ENCODE data around the gene SORCS2.

DNA sequence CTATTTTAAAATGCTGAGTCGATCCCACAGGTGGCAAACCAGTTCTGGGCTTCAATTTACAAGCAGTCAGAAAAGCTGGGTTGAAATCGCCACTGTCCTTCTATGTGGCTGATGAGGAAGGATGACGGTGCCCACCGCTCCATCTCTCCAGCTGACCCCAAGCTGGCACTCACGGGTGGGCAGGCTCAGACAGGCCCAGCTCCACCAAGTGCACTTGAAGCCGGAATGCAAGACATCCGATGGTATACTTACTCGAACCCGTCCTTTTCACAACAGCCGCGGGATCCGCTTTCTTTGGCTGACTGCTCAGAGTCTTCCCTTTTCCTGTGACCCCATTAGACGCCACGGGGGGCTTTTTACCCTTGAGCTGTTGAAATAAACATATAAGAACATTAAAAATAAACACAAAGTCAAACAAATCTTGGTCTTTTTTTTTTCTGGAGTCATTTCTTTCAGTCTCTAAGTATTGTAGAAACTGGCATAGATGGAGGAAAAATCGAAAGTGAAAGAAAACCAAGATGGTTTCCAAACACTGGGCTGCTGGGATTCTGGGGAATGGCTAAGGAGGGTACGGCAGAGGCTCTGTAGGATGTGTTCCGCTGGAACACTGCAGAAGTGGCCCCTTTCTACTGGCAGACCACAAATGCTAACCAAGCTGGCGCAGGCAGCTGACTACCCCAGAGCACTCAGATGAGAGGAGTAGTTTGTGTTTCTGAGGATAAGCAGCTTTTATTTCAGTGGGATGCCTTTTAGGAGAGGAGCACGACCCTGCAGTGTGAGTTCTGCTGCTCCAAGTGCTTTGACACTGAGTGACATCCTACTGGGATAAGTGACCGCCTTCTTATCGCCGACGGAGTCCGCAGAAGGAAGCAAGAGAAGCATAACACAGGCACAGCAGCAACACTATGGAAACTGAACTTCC lies 586.4 kb downstream of the SORCS2 start:
- TF ChIP-seq, protein P1, sequence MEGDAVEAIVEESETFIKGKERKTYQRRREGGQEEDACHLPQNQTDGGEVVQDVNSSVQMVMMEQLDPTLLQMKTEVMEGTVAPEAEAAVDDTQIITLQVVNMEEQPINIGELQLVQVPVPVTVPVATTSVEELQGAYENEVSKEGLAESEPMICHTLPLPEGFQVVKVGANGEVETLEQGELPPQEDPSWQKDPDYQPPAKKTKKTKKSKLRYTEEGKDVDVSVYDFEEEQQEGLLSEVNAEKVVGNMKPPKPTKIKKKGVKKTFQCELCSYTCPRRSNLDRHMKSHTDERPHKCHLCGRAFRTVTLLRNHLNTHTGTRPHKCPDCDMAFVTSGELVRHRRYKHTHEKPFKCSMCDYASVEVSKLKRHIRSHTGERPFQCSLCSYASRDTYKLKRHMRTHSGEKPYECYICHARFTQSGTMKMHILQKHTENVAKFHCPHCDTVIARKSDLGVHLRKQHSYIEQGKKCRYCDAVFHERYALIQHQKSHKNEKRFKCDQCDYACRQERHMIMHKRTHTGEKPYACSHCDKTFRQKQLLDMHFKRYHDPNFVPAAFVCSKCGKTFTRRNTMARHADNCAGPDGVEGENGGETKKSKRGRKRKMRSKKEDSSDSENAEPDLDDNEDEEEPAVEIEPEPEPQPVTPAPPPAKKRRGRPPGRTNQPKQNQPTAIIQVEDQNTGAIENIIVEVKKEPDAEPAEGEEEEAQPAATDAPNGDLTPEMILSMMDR (IDR thresholded peaks at IDR 0.05; ENCODE audit: low read length) = no peak
- no peak for TF ChIP-seq EZH2 (IDR thresholded peaks at IDR 0.05; ENCODE audit: borderline replicate concordance, low read length)

All from OCI-LY1 (cell line).